GM19452 (cell line): Measurements from ENCODE around the gene DAPK2.

ENCODE experiments used
- ATAC-seq: cut with Tn5 transposase; IDR thresholded peaks from one replicate; pipeline ENCODE4 v1.9.1; 2021; ENCODE audit not compliant: unreplicated experiment

Gene DAPK2

GRCh38 chr15:63876085-63876662 lies 170.1 kb downstream of the DAPK2 start:
- ATAC-seq, result no peak

GRCh38 chr15:63874616-63875015 lies 171.7 kb downstream of the DAPK2 start:
- ATAC-seq, result no peak

- no peak for ATAC-seq
Measured at GRCh38 chr15:63872759-63873510, 173.3 kb downstream of the DAPK2 start.

- ATAC-seq, result no peak
Measured at GRCh38 chr15:63870487-63871209, 175.6 kb downstream of the DAPK2 start.

GRCh38 chr15:63870043-63870394 lies 176.3 kb downstream of the DAPK2 start:
- ATAC-seq, result no peak

- no peak for ATAC-seq
Measured at GRCh38 chr15:63869371-63870042, 176.8 kb downstream of the DAPK2 start.

- ATAC-seq, result no peak
Measured at GRCh38 chr15:63864186-63864585, 182.1 kb downstream of the DAPK2 start.

- ATAC-seq, result no peak
Measured at GRCh38 chr15:63861946-63862517, 184.3 kb downstream of the DAPK2 start.

- ATAC-seq, result no peak
Measured at GRCh38 chr15:63860555-63860954, 185.7 kb downstream of the DAPK2 start.

- no peak for ATAC-seq
Measured at GRCh38 chr15:63860155-63860554, 186.1 kb downstream of the DAPK2 start.

- ATAC-seq, result no peak
Measured at GRCh38 chr15:63858881-63859280, 187.4 kb downstream of the DAPK2 start.

GRCh38 chr15:63858448-63858847 lies 187.8 kb downstream of the DAPK2 start:
- no peak for ATAC-seq

- no peak for ATAC-seq
Measured at GRCh38 chr15:63857461-63857856, 188.8 kb downstream of the DAPK2 start.
